Gastrocnemius medialis (tissue), 4 donors: ENCODE data around the gene RNF175. TPM values are rescaled to one million over a fixed set of nuclear protein-coding genes. Genes with fewer than 3 reads are reported as not detected.

ENCODE experiments used
- ATAC-seq, 2 donors: fragments of 150-250 bp; one replicate each; pipeline ENCODE4 v1.9.1; 2016
- DNase-seq, 2 donors: peaks; one replicate each; pipeline ENCODE4 v3.0.0-alpha.2; 2019
- H3K27ac ChIP-seq, 4 donors: fragments of 200-600 bp; sonication (generic); 1 replicate in 1 of 4; 2 replicates in 3 of 4; pipeline ENCODE4 v1.5.1; 2016 to 2018; ENCODE audit warnings: mild to moderate bottlenecking in 2 of 4, moderate library complexity in 1 of 4
- H3K27me3 ChIP-seq, 3 donors: fragments of 200-600 bp; sonication (generic) in 2 of 3; 1 replicate in 1 of 3; 2 replicates in 2 of 3; pipeline versions ENCODE4 v1.5.1 to v1.6.0; 2016 to 2019; ENCODE audit warnings: mild to moderate bottlenecking in 1 of 3, moderate library complexity in 1 of 3
- H3K36me3 ChIP-seq, 2 donors: fragments of 200-600 bp; sonication (generic) in 1 of 2; one replicate each; pipeline ENCODE4 v1.5.1; 2017 to 2018
- H3K4me1 ChIP-seq, 2 donors: fragments of 200-600 bp; sonication (generic) in 1 of 2; one replicate each; pipeline ENCODE4 v1.5.1; 2016 to 2017; ENCODE audit warnings: mild to moderate bottlenecking in 2 of 2
- H3K4me3 ChIP-seq, 4 donors: fragments of 200-600 bp; sonication (generic) in 3 of 4; 1 replicate in 1 of 4; 2 replicates in 3 of 4; pipeline ENCODE4 v1.5.1; 2016 to 2019; ENCODE audit warnings: mild to moderate bottlenecking in 2 of 4
- H3K9me3 ChIP-seq, 3 donors: fragments of 200-600 bp; sonication (generic) in 2 of 3; 1 replicate in 1 of 3; 2 replicates in 2 of 3; pipeline ENCODE4 v1.5.1; 2016 to 2019
- POLR2A ChIP-seq, 2 donors: fragments of 450-650 bp; IDR thresholded peaks; one replicate each; pipeline ENCODE4 v1.6.1; 2017; ENCODE audit warnings: antibody characterized with exemption in 2 of 2, mild to moderate bottlenecking in 2 of 2, moderate library complexity in 2 of 2
- in situ Hi-C, 4 donors: fragments of 200-750 bp; cut with MboI; loops; one replicate each; pipeline versions ENCODE4 v1.15.0 to v1.8.0; 2017; ENCODE audit warnings: low sequenced_read_pairs in 4 of 4
- intact Hi-C: fragments of 100-400 bp; cut with DNase I; formaldehyde crosslinking; loops from one replicate; pipeline ENCODE4 v1.15.1; 2023; ENCODE audit warnings: low total_unique reads
- total RNA-seq, 4 donors: library from RNA; depleted of rRNA; stranded (reverse); fragments of >200 nt; gene quantifications; one replicate each; pipeline versions ENCODE4 v1.1.0 to v1.2.3, GENCODE V29; 2016
- TF ChIP-seq, protein P1 (sequence below), 5 experiments: fragments of 450-650 bp in 3 of 5; fragments of 200-600 bp in 2 of 5; sonication (generic) in 2 of 5; IDR thresholded peaks in 4 of 5; conservative IDR thresholded peaks in 1 of 5; 1 replicate in 4 of 5; 2 replicates in 1 of 5; pipeline ENCODE4 v1.5.1; 2016 to 2019; ENCODE audit warnings: antibody characterized with exemption in 5 of 5, mild to moderate bottlenecking in 3 of 5, moderate library complexity in 3 of 5

The RNF175 gene
- total RNA-seq, 4 donors from 2014 or later, result 1.2 TPM; not detected in 3

DNA sequence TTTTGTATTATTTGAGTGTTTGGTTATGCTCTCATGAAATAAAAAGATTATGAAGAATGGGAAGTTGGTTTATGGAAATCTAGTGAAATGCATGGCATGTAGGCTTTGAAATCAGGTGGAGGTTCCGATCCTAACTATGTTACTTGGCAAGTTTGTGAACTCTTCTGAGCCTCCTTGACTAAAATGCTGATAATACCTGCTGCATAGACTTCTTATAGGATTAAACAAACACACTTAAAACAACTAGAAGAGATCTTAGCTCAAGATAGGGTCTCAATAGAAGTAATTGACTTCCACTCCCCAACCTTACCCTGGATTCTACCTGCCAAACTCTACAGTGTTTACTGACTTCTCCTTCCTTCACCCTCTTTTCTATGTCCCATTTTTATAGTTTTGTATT, 97.9 kb downstream of the RNF175 start:
- H3K9me3 ChIP-seq, result no peaks in the 10 kb centered on the region
- no peak for TF ChIP-seq POLR2A (IDR thresholded peaks at IDR 0.05)
- H3K4me1 ChIP-seq, result peaks cover 3 to 11% of the 10 kb centered on the region in 2 donors
- peak overlapping the region in 2 of 4 donors; percentile 18 to 39 for H3K27ac ChIP-seq
- no peaks in the 10 kb centered on the region for H3K36me3 ChIP-seq
- no peaks in the 10 kb centered on the region for H3K27me3 ChIP-seq
- no peak for ATAC-seq
- in situ Hi-C loops (no loop called here), intact Hi-C loops (no loop called here)
- no peak overlapping the region for H3K4me3 ChIP-seq
- no peak for DNase-seq

DNA sequence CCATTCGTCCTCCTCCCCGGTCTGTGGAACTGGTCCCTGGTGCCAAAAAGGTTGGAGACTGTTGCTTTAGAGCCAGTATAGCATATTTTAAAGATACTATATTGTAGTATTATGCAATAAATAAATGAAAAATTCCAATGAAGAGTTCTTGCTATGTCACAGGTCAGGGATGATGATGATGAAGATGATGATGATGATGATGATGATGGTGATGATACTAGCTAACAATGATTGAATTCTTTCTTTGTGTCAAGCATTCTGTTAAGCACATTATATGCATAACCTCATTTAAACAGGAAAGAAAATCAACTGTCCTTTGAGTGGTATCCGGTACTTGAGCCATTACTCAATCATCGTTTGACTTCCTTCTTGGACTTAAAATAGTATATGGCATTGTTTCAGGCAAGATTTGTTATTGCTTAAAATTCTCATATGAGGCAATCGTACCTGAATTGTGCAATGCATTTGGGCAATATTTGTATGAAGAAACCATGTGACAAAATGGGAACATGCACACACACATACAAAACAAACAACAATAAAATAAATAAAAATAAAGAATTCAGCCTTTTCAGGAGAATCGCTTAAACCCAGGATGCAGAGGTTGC, 98.5 kb downstream of the RNF175 start:
- H3K27ac ChIP-seq, result peak overlapping the region; percentile 21 to 41 (median 36)
- in situ Hi-C loops (no loop called here), intact Hi-C loops (no loop called here)
- no peaks in the 10 kb centered on the region for H3K36me3 ChIP-seq
- ATAC-seq (peak; percentile 85 to 86), DNase-seq (no peak)
- H3K4me1 ChIP-seq, result peaks cover 3 to 11% of the 10 kb centered on the region in 2 donors
- H3K9me3 ChIP-seq, result no peaks in the 10 kb centered on the region
- no peak for TF ChIP-seq POLR2A (IDR thresholded peaks at IDR 0.05)
- TF ChIP-seq, protein P1, sequence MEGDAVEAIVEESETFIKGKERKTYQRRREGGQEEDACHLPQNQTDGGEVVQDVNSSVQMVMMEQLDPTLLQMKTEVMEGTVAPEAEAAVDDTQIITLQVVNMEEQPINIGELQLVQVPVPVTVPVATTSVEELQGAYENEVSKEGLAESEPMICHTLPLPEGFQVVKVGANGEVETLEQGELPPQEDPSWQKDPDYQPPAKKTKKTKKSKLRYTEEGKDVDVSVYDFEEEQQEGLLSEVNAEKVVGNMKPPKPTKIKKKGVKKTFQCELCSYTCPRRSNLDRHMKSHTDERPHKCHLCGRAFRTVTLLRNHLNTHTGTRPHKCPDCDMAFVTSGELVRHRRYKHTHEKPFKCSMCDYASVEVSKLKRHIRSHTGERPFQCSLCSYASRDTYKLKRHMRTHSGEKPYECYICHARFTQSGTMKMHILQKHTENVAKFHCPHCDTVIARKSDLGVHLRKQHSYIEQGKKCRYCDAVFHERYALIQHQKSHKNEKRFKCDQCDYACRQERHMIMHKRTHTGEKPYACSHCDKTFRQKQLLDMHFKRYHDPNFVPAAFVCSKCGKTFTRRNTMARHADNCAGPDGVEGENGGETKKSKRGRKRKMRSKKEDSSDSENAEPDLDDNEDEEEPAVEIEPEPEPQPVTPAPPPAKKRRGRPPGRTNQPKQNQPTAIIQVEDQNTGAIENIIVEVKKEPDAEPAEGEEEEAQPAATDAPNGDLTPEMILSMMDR (IDR thresholded peaks at IDR 0.05 in 4 of 5, conservative IDR thresholded peaks at IDR 0.05 in 1 of 5), result no peak
- H3K27me3 ChIP-seq, result no peaks in the 10 kb centered on the region
- no peak overlapping the region for H3K4me3 ChIP-seq

Other genes with a start within 250 kb of the RNF175 start
- 1 to 10 TPM; 2.7 to 7.5 (median 4.1) TPM for gene TLR2, start 75.7 kb downstream of the RNF175 start, total RNA-seq
- gene SFRP2, start 29.1 kb upstream of the RNF175 start, total RNA-seq, result under 1 TPM in 3 of 4 donors, not detected in 1; 0.59 to 0.86 (median 0.83) TPM